HG02981 (cell line): ENCODE measurements around the gene TARP.
A peak's percentile ranks its signal among the peaks of the same experiment; 100 is the strongest.
"Not testable (repeated sequence)": the region's sequence is repeated elsewhere in the genome, so short reads cannot be mapped to it uniquely, and the experiment has no call there.

Experiments
- ATAC-seq: cut with Tn5 transposase; IDR thresholded peaks from one replicate; pipeline ENCODE4 v1.9.1; 2021; ENCODE audit warnings: mild to moderate bottlenecking, moderate library complexity; ENCODE audit not compliant: unreplicated experiment

TARP gene

DNA sequence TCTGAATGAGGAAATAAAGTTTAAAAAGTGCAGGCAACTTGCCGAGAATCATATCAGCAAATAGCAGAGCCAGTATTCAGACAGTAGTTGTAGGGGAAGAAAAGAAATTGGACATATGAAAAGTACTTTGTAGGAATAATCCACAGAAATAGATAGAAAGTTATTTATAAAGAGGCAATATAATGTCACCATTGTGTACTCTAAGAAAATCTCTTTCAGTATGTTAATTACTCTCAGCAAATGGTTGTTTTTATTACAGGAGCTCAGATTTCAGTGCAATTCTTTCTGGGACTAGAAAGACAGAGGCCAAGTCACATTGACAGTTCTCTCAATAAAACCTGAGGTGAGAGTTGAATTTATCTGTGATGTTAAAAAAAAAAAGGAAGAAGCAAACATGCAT, 10.2 kb downstream of the TARP start:
- not testable (repeated sequence) for ATAC-seq

DNA sequence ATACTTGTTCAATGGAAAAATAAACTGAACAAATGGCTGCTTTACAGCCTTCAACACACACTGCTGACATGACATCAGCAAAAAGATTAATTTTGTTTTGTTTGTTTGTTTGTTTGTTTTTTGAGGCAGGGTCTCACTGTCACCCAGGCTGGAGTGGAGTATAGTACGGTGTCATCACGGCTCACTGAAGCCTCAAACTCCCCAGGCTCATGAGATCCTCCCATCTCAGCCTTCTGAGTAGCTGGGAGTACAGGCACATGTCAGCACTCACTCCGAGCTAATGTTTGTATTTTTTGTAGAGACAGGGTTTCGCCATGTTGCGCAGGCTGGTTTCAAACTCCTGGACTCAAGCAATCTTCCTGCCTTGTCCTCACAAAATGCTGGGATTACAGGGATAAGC, 10.9 kb downstream of the TARP start:
- ATAC-seq: no peak

DNA sequence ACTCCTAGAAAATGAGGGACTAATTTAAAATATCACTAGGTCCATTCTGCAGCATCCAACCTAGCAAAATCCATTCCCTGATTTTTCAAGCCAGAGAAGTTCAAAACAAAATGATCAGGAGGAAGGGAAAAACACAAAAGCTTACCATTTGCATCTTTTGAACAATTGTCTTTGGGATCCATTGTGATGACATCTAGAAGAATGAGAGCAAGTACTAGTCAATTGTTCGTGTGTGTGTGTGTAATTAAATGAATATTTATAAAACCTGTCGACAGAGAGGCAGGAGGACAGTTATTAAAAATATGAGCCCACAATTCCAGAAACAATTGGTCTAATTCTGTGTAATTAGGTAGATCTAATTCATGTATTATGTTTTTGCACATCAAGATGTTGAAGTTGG, 11.4 kb downstream of the TARP start:
- ATAC-seq: not testable (repeated sequence)

DNA sequence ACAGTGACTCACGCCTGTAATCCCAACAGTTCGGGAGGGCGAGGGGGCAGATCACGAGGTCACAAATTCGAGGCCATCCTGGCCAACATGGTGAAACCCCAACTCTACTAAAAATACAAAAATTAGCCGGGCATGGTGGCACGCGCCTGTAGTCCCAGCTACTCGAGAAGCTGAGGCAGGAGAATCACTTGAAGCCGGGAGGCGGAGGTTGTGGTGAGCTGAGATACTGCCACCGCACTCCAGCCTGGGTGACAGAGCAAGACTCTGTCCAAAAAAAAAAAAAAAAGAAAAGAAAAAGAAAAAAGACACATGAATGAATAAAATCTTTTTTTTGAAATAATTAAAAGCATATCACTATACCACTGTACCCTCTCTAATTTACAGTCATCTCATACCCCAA, 11.8 kb downstream of the TARP start:
- ATAC-seq: not testable (repeated sequence)

- ATAC-seq: not testable (repeated sequence)
Measured at GRCh38 chr7:38259157-38259556, 14.3 kb downstream of the TARP start.

DNA sequence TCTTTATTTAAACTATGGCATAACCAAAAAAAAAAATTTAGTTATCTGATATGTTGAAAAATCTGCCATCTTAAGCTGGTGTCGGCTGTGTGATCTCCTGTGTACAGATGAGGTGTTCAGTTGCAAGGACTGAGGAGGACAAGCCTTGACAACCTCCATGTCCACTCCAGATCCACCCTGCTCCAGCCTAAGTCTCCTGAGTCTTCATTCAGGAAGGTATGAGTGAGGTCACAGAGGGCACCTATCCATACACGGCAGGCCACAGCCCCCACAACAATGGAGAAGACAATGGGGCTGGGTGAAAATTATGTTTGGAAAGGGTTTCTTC, 16.1 kb downstream of the TARP start:
- ATAC-seq: no peak

- ATAC-seq: peak; percentile 75
Measured at GRCh38 chr7:38249849-38250248, 23.6 kb downstream of the TARP start.

GRCh38 chr7:38248069-38248567, 25.3 kb downstream of the TARP start:
- no peak for ATAC-seq

GRCh38 chr7:38245409-38245977, 27.9 kb downstream of the TARP start:
- no peak for ATAC-seq

DNA sequence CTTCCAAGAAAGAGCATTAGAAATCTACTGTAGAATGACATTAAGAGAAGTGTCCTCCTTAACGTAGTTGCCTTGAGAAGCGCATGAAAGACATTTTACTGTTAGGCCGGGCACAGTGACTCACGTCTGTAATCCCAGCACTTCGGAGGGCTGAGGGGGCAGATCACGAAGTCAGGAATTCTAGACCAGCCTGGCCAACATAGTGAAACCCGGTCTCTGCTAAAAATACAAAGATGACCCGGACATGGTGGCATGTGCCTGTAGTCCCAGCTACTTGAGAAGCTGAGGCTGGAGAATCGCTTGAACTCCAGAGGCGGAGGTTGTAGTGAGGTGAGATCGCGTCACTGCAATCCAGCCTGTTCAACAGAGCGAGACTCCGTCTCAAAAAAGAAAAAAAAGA, 28.9 kb downstream of the TARP start:
- no peak for ATAC-seq

DNA sequence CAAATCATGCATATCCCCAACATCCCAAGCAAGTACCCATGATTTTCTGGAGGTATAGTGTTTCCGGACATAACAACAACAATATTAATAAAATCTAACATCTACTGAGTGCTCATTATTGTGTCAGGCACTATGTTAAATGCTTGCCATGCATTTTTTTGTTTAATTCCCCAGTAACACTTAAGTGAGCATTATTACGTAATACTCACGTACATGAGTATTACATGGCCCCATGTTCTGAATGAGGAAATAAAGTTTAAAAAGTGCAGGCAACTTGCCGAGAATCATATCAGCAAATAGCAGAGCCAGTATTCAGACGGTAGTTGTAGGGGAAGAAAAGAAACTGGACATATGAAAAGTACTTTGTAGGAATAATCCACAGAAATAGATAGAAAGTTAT, 30.1 kb downstream of the TARP start:
- ATAC-seq: not testable (repeated sequence)

DNA sequence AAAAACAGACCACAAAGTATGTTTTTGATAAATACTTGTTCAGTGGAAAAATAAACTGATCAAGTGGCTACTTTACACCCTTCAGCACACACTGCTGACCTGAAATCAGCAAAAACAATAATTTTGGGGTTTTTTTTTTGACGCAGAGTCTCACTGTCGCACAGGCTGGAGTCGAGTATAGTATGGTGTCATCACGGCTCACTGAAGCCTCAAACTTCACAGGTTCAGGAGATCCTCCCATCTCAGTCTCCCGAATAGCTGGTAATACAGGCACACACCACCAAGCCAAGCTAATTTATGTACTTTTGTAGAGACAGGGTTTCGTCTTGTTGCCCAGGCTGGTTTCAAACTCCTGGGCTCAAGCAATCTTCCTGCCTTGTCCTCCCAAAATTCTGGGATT, 30.6 kb downstream of the TARP start:
- ATAC-seq: no peak

- ATAC-seq: no peak
Measured at GRCh38 chr7:38241071-38241470, 32.4 kb downstream of the TARP start.

GRCh38 chr7:38239129-38239528, 34.3 kb downstream of the TARP start:
- not testable (repeated sequence) for ATAC-seq

DNA sequence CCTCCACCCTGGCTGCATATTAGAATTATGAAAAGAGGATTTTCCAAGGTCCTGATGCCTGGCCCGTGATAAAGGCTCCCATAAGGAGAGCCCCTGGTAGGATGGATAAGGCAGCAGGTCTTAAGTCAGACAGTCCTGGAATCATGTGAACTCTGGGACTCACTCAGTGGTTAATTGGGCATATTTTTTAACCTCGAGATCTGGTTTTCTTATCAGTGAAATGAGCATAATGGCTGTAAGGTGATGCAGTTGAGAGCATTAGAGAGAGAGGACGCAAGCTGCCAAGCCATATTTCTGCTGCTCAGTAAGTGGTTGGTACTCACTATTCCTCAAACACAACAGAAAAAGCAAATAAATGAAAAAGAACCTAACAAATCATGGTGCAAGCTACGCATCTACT, 37.8 kb downstream of the TARP start:
- no peak for ATAC-seq

- not testable (repeated sequence) for ATAC-seq
Measured at GRCh38 chr7:38234759-38235158, 38.7 kb downstream of the TARP start.

DNA sequence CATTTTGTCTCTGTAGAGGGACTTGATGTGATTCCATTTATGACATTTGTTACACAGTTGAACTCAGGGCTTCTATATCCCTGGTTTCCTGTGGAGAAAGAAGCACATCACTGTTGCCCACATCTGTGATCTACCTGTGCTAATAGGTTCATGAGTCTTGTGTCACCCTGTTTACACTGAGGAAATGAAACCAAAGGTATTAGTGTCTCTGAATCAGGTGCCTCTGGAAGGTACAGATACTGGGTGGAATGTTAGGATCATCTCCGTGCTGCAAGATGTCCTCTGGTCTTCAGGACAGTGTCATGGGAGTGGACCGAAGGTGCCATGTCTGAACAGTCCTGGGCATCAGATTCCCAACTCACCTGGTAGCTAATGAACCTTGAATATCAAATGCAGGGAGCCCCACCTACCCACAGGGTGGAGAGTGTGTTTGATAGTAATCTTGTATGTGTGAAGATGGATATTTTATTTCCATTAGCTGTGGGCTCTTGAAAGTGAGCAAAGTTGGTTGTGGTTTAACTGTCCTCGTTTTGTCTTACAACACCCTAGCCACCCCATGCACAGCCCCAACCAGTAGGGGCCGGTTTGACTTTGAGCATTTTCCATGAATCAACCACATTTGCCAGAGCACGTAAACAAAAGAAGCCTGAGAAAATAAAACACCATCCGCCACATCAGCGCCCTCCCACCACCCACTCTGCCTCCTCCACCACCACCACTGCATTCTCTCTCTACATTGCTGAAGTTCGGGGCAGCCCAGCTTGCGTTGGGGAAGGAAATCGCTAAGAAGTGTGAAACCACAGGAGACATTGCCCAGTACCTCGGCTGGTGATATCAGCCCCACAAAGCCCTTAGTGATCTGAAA, 40.7 kb downstream of the TARP start:
- peak; percentile 68 for ATAC-seq

- ATAC-seq: no peak
Measured at GRCh38 chr7:38229884-38230642, 43.4 kb downstream of the TARP start.

DNA sequence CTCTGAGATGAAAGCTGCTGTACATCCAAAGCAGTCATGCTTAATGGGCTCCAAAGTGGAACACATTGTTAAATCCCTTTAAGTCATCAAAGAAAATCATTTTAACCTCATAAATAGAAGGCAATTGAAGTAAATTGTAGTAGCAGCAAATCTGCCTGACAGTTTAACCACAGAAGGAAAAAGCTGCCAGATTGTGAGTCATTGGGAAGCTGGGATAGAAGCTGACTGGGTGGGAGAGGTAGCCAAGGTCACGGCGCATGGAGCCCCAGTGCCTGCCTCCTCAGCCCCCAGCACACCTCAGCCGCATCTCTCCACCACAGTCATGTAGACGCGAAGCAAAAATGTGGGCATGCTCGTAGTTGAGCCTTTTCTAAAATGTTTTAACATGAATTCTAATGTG, 44.0 kb downstream of the TARP start:
- no peak for ATAC-seq

- no peak for ATAC-seq
Measured at GRCh38 chr7:38224392-38224791, 49.0 kb downstream of the TARP start.

DNA sequence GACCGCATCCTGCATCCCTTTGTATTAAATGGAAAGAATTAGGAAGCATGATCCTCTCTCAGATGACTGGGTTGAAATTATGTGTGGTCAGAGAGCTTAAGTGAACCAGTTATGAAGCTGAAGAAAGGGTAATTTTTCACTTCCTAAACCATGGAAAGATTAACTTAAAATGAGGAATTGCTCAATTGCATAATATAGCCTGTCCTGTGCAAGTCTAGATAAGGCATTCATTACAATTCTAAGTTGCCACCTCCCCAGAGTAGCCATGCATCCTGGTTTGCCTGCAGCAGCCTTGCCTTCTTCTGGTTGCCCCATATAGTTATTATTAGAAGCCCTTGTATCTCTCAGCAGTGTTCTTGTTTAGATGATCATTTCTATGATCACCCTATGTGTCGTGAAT, 50.1 kb downstream of the TARP start:
- ATAC-seq: no peak
